Measurements from ENCODE around the gene ERGIC3. TPM values are rescaled to one million over a fixed set of nuclear protein-coding genes. Genes with fewer than 3 reads are reported as not detected.
A peak's percentile ranks its signal among the peaks of the same experiment; 100 is the strongest.

Gene ERGIC3
- total and polyA plus RNA-seq, 2 of the 13 experiments (the other 11 are each of a cell fraction or from before 2014, with no cell fraction given) = 407 to 670 TPM

DNA sequence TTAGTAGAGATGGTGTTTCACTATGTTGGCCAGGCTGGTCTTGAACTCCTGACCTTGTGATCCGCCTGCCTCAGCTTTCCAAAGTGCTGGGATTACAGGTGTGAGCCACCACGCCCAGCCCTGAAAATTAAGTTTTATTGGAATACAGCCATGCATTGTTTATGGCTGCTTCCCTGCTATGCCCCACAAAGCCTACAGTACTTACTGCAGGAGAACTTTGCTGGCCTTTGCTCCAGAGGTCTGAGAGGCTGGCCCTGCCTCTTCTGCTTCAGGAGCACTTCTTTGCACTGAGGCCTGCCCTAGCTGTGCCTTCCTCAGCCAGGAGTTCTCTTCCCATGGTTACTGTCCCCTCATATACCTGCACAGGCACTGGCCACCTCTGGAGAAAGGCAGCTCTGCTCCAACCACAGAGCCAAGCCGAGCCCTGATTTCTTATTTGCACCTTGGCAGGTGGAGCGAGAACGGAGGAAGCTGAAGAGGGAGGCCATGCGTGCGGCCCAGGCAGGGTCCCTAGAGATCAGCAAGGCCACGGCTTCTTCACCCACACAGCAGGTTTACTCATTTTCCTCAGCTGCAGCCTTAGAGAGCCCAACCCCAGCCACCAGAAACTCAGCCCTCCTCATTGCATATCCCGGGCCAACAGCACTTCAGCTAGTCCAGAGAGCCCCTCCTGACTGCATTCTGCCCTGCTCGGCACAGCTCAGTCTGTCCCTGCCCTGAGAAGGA lies 33.2 kb upstream of the ERGIC3 start:
- WGBS (ENCODE audit: low lambda C conversion rate) = 97% methylated on average over 10 of the region's 10 CpGs
- no peak for ATAC-seq
- H3K27ac ChIP-seq (ENCODE audit: extremely low read length, insufficient read depth, low read length) = no peak overlapping the region
- H2AFZ ChIP-seq (ENCODE audit: low read length) = no peak overlapping the region
- H3K27me3 ChIP-seq (ENCODE audit: control insufficient read depth in 1 of 2, insufficient read depth in 2 of 2, low read length in 2 of 2) = no peaks in the 10 kb centered on the region
- BruUV-seq (replicated peaks) = no TSS peak
- ChIA-PET POLR2A (interaction anchor here (1.1 kb wide), 1 partner anchor 54 kb away, joined by 5 read pairs; the partner anchor contains the start of gene CEP250), CTCF (ENCODE audit: low intra/inter-chr PET ratio, low total read pairs) (no interaction called here)
- H3K9me3 ChIP-seq (ENCODE audit: low read length) = no peaks in the 10 kb centered on the region
- peaks cover 9% of the 10 kb centered on the region; the same call in 1 of the 2 replicates for H3K4me1 ChIP-seq (ENCODE audit: insufficient read depth, low read length)
- H3K9ac ChIP-seq (ENCODE audit: insufficient read depth, low read depth, low read length) = no peak overlapping the region
- intact Hi-C loops (cut with micrococcal nuclease; ENCODE audit: unreplicated experiment) (no loop called here), in situ Hi-C loops (cut with HindIII; ENCODE audit: extremely low pct_ligation_motif_present, low pct_unique_long_range_greater_than_20kb) (no loop called here)
- H3K4me2 ChIP-seq (ENCODE audit: low read depth, low read length) = no peak overlapping the region
- no peak overlapping the region for H3K4me3 ChIP-seq (replicated peaks in 1 of 3; ENCODE audit: insufficient read depth in 1 of 3, low read depth in 2 of 3, low read length in 3 of 3)
- TF ChIP-seq ZSCAN22 (CRISPR knock-in tag; IDR thresholded peaks at IDR 0.05) (no peak), ZNF703 (CRISPR knock-in tag; IDR thresholded peaks at IDR 0.05; ENCODE audit: borderline replicate concordance) (no peak), TSC22D2 (CRISPR knock-in tag; IDR thresholded peaks at IDR 0.05; ENCODE audit: borderline replicate concordance) (no peak), JUND (CRISPR knock-in tag; IDR thresholded peaks at IDR 0.05) (no peak), CENPX (CRISPR knock-in tag; IDR thresholded peaks at IDR 0.05) (no peak), ZNF24 (IDR thresholded peaks at IDR 0.05) (no peak)
- TF ChIP-seq, protein P1, sequence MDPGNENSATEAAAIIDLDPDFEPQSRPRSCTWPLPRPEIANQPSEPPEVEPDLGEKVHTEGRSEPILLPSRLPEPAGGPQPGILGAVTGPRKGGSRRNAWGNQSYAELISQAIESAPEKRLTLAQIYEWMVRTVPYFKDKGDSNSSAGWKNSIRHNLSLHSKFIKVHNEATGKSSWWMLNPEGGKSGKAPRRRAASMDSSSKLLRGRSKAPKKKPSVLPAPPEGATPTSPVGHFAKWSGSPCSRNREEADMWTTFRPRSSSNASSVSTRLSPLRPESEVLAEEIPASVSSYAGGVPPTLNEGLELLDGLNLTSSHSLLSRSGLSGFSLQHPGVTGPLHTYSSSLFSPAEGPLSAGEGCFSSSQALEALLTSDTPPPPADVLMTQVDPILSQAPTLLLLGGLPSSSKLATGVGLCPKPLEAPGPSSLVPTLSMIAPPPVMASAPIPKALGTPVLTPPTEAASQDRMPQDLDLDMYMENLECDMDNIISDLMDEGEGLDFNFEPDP (CRISPR knock-in tag; conservative IDR thresholded peaks at IDR 0.05) = 0 out of 2 replicates have a peak, but pooled peaks have one; percentile 50
- H4K20me1 ChIP-seq (ENCODE audit: insufficient read depth, low read length) = no peaks in the 10 kb centered on the region
- no peak for FAIRE-seq
- peaks cover 62 to 93% of the 10 kb centered on the region in 2 experiments for H3K36me3 ChIP-seq (replicated peaks in 1 of 2; ENCODE audit: control insufficient read depth in 1 of 2, insufficient read depth in 2 of 2, low read length in 2 of 2)
- DNase-seq (ENCODE audit: low spot score) = no peak
- H3K79me2 ChIP-seq (ENCODE audit: insufficient read depth, low read length) = no peaks in the 10 kb centered on the region
